C4-2B (cell line): ENCODE data around the gene DHCR7.

Experiments used
- H3K27ac ChIP-seq: fragments of 450-650 bp; 2 replicates; pipeline ENCODE4 v1.5.1; 2017
- CTCF ChIP-seq: fragments of 450-650 bp; conservative IDR thresholded peaks from 2 replicates; pipeline ENCODE4 v1.5.1; 2017; ENCODE audit warnings: mild to moderate bottlenecking
- ZFX ChIP-seq: fragments of 450-650 bp; IDR thresholded peaks from 2 replicates; pipeline ENCODE4 v1.6.1; 2017

DHCR7 gene

GRCh38 chr11:71404209-71404608, 44.0 kb downstream of the DHCR7 start:
- H3K27ac ChIP-seq = no peak overlapping the region
- TF ChIP-seq ZFX (no peak), CTCF (no peak)

GRCh38 chr11:71402878-71403277, 45.3 kb downstream of the DHCR7 start:
- no peak overlapping the region for H3K27ac ChIP-seq
- TF ChIP-seq CTCF (no peak), ZFX (no peak)

- no peak overlapping the region for H3K27ac ChIP-seq
- no peak for TF ChIP-seq CTCF
- no peak for TF ChIP-seq ZFX
These were observed 48.0 kb downstream of the DHCR7 start for GRCh38 chr11:71400216-71400615.

GRCh38 chr11:71399341-71399740, 48.9 kb downstream of the DHCR7 start:
- H3K27ac ChIP-seq = no peak overlapping the region
- TF ChIP-seq CTCF (no peak), ZFX (no peak)

- no peak overlapping the region for H3K27ac ChIP-seq
- TF ChIP-seq CTCF = no peak
- TF ChIP-seq ZFX = no peak
These were observed 50.2 kb downstream of the DHCR7 start for GRCh38 chr11:71397961-71398360.

- no peak overlapping the region for H3K27ac ChIP-seq
- TF ChIP-seq ZFX (no peak), CTCF (no peak)
These were observed 50.8 kb downstream of the DHCR7 start for GRCh38 chr11:71397331-71397860.

- TF ChIP-seq CTCF = no peak
- no peak for TF ChIP-seq ZFX
- no peak overlapping the region for H3K27ac ChIP-seq
These were observed 51.6 kb downstream of the DHCR7 start for GRCh38 chr11:71396548-71397123.
